ENCODE results near the gene KDM8. TPM values are rescaled to one million over a fixed set of nuclear protein-coding genes. Genes with fewer than 3 reads are reported as not detected.
"Not testable (repeated sequence)": the region's sequence is repeated elsewhere in the genome, so short reads cannot be mapped to it uniquely, and the experiment has no call there.

The KDM8 gene
- total RNA-seq, 1 experiment from 2014 or later: 6.0 TPM

GRCh38 chr16:27191352-27191924 lies 11.9 kb upstream of the KDM8 start:
- DNase-seq (ENCODE audit: low spot score): no peak

- DNase-seq (ENCODE audit: low spot score): no peak
Observed at GRCh38 chr16:27193300-27193990, 9.9 kb upstream of the KDM8 start.

- peak; percentile 23 for DNase-seq (ENCODE audit: low spot score)
Observed at GRCh38 chr16:27195076-27195741, 8.1 kb upstream of the KDM8 start.

GRCh38 chr16:27195941-27196595 lies 7.3 kb upstream of the KDM8 start:
- DNase-seq (ENCODE audit: low spot score): no peak

GRCh38 chr16:27197004-27197403 lies 6.3 kb upstream of the KDM8 start:
- no peak for DNase-seq (ENCODE audit: low spot score)

- no peak for DNase-seq (ENCODE audit: low spot score)
Observed at GRCh38 chr16:27198451-27199234, 4.7 kb upstream of the KDM8 start.

GRCh38 chr16:27199235-27199586 lies 4.1 kb upstream of the KDM8 start:
- no peak for DNase-seq (ENCODE audit: low spot score)

- DNase-seq (ENCODE audit: low spot score): peak; percentile 35
Observed at GRCh38 chr16:27199736-27200135, 3.6 kb upstream of the KDM8 start.

- not testable (repeated sequence) for DNase-seq (ENCODE audit: low spot score)
Observed at GRCh38 chr16:27200914-27201313, 2.4 kb upstream of the KDM8 start.

- DNase-seq (ENCODE audit: low spot score): no peak
Observed at GRCh38 chr16:27202923-27203506, 311 bp upstream of the KDM8 start.

- DNase-seq (ENCODE audit: low spot score): no peak
Observed at GRCh38 chr16:27204312-27204915, 1.1 kb downstream of the KDM8 start.

- no peak for DNase-seq (ENCODE audit: low spot score)
Observed at GRCh38 chr16:27205423-27206065, 2.2 kb downstream of the KDM8 start.

- not testable (repeated sequence) for DNase-seq (ENCODE audit: low spot score)
Observed at GRCh38 chr16:27207121-27207520, 3.8 kb downstream of the KDM8 start.

- no peak for DNase-seq (ENCODE audit: low spot score)
Observed at GRCh38 chr16:27208081-27208680, 4.9 kb downstream of the KDM8 start.

GRCh38 chr16:27208796-27209195 lies 5.5 kb downstream of the KDM8 start:
- DNase-seq (ENCODE audit: low spot score): no peak

- no peak for DNase-seq (ENCODE audit: low spot score)
Observed at GRCh38 chr16:27209591-27209990, 6.3 kb downstream of the KDM8 start.

GRCh38 chr16:27210174-27210573 lies 6.8 kb downstream of the KDM8 start:
- no peak for DNase-seq (ENCODE audit: low spot score)

- no peak for DNase-seq (ENCODE audit: low spot score)
Observed at GRCh38 chr16:27211026-27211425, 7.7 kb downstream of the KDM8 start.

GRCh38 chr16:27214084-27214961 lies 11.0 kb downstream of the KDM8 start:
- DNase-seq (ENCODE audit: low spot score): no peak
